ENCODE measurements around the gene CLOCK. TPM values are rescaled to one million over a fixed set of nuclear protein-coding genes. Genes with fewer than 3 reads are reported as not detected.

Gene CLOCK
- total RNA-seq, 2 experiments from 2014 or later: 8.2 to 8.8 TPM

DNA sequence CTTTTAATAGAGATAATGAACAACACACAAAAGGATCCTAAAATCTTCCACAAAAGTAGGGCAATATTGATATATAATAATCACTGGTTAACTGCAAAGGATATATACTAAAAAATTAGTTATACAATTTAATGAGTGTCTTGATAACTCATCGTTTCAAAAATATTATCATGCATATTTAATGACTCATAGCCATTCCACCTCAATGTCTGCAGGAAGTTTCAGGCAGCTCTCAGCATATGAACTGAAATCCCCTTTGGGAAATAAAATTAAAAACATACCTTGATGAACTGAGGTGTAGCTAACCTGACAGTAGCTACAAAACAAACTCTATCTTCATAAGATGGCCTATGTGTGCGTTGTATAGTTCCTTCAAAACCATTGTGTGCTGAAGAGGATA is 88.1 kb downstream of the CLOCK start:
- no peak overlapping the region for H3K4me3 Mint-ChIP-seq
- ChIA-PET CTCF (interaction anchor here (1.2 kb wide), 1 partner anchor 113 kb away, joined by 3 read pairs; no protein-coding TSS in a partner anchor), POLR2A (no interaction called here)
- no peak for DNase-seq
- no peak for ATAC-seq
- peaks cover 6% of the 10 kb centered on the region for H3K36me3 Mint-ChIP-seq (ENCODE audit: low read depth)
- H3K27me3 Mint-ChIP-seq: no peaks in the 10 kb centered on the region
- no peak overlapping the region for H3K27ac Mint-ChIP-seq
- TF ChIP-seq, protein P1, sequence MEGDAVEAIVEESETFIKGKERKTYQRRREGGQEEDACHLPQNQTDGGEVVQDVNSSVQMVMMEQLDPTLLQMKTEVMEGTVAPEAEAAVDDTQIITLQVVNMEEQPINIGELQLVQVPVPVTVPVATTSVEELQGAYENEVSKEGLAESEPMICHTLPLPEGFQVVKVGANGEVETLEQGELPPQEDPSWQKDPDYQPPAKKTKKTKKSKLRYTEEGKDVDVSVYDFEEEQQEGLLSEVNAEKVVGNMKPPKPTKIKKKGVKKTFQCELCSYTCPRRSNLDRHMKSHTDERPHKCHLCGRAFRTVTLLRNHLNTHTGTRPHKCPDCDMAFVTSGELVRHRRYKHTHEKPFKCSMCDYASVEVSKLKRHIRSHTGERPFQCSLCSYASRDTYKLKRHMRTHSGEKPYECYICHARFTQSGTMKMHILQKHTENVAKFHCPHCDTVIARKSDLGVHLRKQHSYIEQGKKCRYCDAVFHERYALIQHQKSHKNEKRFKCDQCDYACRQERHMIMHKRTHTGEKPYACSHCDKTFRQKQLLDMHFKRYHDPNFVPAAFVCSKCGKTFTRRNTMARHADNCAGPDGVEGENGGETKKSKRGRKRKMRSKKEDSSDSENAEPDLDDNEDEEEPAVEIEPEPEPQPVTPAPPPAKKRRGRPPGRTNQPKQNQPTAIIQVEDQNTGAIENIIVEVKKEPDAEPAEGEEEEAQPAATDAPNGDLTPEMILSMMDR (IDR thresholded peaks at IDR 0.05): no peak
- H3K4me1 Mint-ChIP-seq (ENCODE audit: low read depth): no peaks in the 10 kb centered on the region
- H3K9me3 Mint-ChIP-seq: no peaks in the 10 kb centered on the region
- intact Hi-C loops (cut with micrococcal nuclease): no loop called here

DNA sequence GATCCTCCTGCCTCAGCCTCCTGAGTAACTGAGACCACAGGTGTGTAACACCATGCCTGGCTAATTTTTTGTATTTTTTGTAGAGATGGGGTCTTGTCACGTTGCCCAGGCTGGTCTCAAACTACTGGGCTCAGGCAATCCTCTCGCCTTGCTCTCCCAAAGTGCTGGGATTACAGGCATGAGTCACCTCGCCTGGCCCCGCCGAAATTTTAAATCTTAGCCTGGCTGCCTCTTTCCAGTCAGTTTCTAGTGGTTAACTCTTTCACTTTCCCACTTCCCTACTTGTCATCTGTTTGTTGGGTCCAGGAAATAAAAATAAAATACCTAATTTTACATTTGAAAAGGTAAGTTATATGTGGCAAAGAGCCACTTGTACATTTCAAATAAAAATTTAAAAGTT is 88.5 kb downstream of the CLOCK start:
- no peak overlapping the region for H3K27ac Mint-ChIP-seq
- H3K27me3 Mint-ChIP-seq: no peaks in the 10 kb centered on the region
- TF ChIP-seq, protein P1 (IDR thresholded peaks at IDR 0.05): no peak
- H3K36me3 Mint-ChIP-seq (ENCODE audit: low read depth): peaks cover 6% of the 10 kb centered on the region
- H3K4me1 Mint-ChIP-seq (ENCODE audit: low read depth): no peaks in the 10 kb centered on the region
- ChIA-PET CTCF (no interaction called here), POLR2A (no interaction called here)
- H3K4me3 Mint-ChIP-seq: no peak overlapping the region
- ATAC-seq: no peak
- H3K9me3 Mint-ChIP-seq: no peaks in the 10 kb centered on the region
- intact Hi-C loops (cut with micrococcal nuclease): no loop called here
- DNase-seq: no peak

DNA sequence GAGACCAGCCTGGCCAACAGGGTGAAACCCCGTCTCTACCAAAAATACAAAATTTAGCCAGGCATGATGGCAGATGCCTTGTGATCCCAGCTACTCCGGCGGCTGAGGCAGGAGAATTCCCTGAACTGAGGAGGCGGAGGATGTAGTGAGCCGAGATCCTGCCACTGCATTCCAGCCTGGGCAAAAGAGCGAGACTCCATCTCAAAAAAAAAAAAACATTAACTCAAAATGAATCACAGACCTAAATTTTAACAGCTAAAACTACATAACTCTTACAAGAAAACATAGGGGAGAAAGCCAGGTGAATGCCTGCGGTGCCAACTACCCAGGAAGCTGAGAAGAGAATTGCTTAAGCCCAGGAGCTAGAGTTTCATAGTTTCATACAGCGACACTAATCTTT is 96.1 kb downstream of the CLOCK start:
- intact Hi-C loops (cut with micrococcal nuclease): no loop called here
- peaks cover 19% of the 10 kb centered on the region for H3K36me3 Mint-ChIP-seq (ENCODE audit: low read depth)
- DNase-seq: no peak
- H3K4me3 Mint-ChIP-seq: no peak overlapping the region
- ATAC-seq: no peak
- POLR2A ChIA-PET: no interaction called here
- CTCF ChIA-PET: no interaction called here
- TF ChIP-seq, protein P1 (IDR thresholded peaks at IDR 0.05): no peak
- H3K27me3 Mint-ChIP-seq: no peaks in the 10 kb centered on the region
- H3K27ac Mint-ChIP-seq: no peak overlapping the region
- H3K4me1 Mint-ChIP-seq (ENCODE audit: low read depth): peaks cover 9% of the 10 kb centered on the region
- no peaks in the 10 kb centered on the region for H3K9me3 Mint-ChIP-seq

DNA sequence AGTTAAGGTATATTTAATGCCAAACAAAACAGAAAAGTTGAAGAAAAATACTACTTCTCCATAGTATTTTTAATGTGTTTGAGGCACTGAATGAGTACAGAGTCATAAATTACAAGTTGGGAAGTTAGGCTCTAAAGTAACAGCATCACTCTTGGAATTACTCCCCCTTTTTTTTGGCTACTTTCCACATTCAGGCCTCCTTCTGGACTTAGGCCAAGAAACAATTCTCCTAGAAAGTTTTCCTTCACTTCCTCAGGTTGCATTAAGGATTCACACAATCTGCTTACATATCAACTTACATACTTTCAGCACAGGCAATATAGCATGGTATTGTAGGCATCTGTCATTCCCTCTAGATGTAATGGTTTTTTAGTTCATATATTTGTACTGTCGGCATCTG is 98.9 kb downstream of the CLOCK start:
- Mint-ChIP-seq H3K9me3 (no peaks in the 10 kb centered on the region), H3K4me1 (ENCODE audit: low read depth) (peaks cover 9% of the 10 kb centered on the region), H3K4me3 (no peak overlapping the region), H3K36me3 (ENCODE audit: low read depth) (peaks cover 18% of the 10 kb centered on the region), H3K27me3 (no peaks in the 10 kb centered on the region), H3K27ac (peak overlapping the region; percentile 12)
- ChIA-PET CTCF (interaction anchor here (1.0 kb wide), 1 partner anchor 98 kb away, joined by 3 read pairs; no protein-coding TSS in a partner anchor), POLR2A (no interaction called here)
- TF ChIP-seq, protein P1 (IDR thresholded peaks at IDR 0.05): no peak
- DNase-seq (no peak), ATAC-seq (no peak)
- intact Hi-C loops (cut with micrococcal nuclease): no loop called here

DNA sequence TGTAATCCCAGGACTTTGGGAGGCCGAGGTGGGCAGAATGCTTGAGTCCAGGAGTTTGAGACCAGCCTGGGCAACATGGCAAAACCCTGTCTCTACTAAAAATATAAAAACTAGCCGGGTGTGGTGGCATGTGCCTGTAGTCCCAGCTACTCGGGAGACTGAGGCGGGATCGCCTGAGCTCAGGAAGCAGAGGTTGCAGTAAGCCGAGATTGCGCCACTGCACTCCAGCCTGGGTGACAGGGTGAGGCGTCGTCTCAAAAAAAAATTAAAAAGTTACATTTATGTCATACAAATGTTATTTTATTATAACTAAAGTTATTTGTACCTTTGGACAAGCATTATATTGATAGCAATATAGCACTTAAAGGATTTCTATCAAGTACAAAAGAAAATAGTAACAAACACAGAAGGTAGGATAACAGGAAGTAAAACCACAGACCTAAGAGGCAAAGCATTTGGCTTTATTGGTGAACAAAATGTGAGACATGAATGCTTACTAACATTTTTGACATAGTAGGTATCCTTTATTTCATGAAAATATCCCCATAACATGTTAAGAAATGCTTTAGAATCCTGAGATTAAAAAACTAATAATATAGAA is 99.5 kb downstream of the CLOCK start:
- H3K27ac Mint-ChIP-seq: no peak overlapping the region
- DNase-seq (no peak), ATAC-seq (no peak)
- intact Hi-C loops (cut with micrococcal nuclease): no loop called here
- peaks cover 18% of the 10 kb centered on the region for H3K36me3 Mint-ChIP-seq (ENCODE audit: low read depth)
- POLR2A ChIA-PET: interaction anchor here (1.4 kb wide), 1 partner anchor 100 kb away, joined by 4 read pairs; no protein-coding TSS in a partner anchor
- TF ChIP-seq, protein P1 (IDR thresholded peaks at IDR 0.05): no peak
- H3K4me3 Mint-ChIP-seq: no peak overlapping the region
- no peaks in the 10 kb centered on the region for H3K9me3 Mint-ChIP-seq
- H3K4me1 Mint-ChIP-seq (ENCODE audit: low read depth): peaks cover 13% of the 10 kb centered on the region
- H3K27me3 Mint-ChIP-seq: no peaks in the 10 kb centered on the region
- CTCF ChIA-PET: interaction anchor here (1.0 to 1.4 kb wide), 2 partner anchors 10 to 99 kb away, joined by 3 to 4 read pairs; no protein-coding TSS in a partner anchor

All from activated CD8-positive, alpha-beta T cell treated with anti-CD3 and anti-CD28 coated beads for 36 hours (primary cell).